ENCODE results near the gene C10orf71. TPM values are rescaled to one million over a fixed set of nuclear protein-coding genes. Genes with fewer than 3 reads are reported as not detected.

C10orf71 gene
- total RNA-seq, 2 experiments from 2014 or later = not detected

GRCh38 chr10:49361735-49362568 is 63.0 kb downstream of the C10orf71 start:
- Mint-ChIP-seq H3K36me3 (no peaks in the 10 kb centered on the region), H3K9me3 (peaks cover 2% of the 10 kb centered on the region), H3K4me1 (peaks cover under 1% of the 10 kb centered on the region), H3K27me3 (peaks cover 14% of the 10 kb centered on the region), H3K4me3 (no peak overlapping the region), H3K27ac (no peak overlapping the region)
- DNase-seq (no peak), ATAC-seq (ENCODE audit: low read depth) (no peak)
- POLR2A ChIA-PET = no interaction called here

- DNase-seq = no peak
- peaks cover 9% of the 10 kb centered on the region for H3K27me3 Mint-ChIP-seq
- POLR2A ChIA-PET = no interaction called here
Measured at GRCh38 chr10:49362596-49363260, 63.8 kb downstream of the C10orf71 start.

GRCh38 chr10:49363309-49364031 is 64.5 kb downstream of the C10orf71 start:
- Mint-ChIP-seq H3K9me3 (no peaks in the 10 kb centered on the region), H3K4me3 (no peak overlapping the region), H3K36me3 (no peaks in the 10 kb centered on the region), H3K4me1 (no peaks in the 10 kb centered on the region), H3K27me3 (peaks cover 4% of the 10 kb centered on the region), H3K27ac (no peak overlapping the region)
- POLR2A ChIA-PET = no interaction called here
- no peak for DNase-seq
- no peak for ATAC-seq (ENCODE audit: low read depth)

More at GRCh38 chr10:49362596-49363260, 63.8 kb downstream of the C10orf71 start:
- Mint-ChIP-seq H3K4me1 (no peaks in the 10 kb centered on the region), H3K27ac (no peak overlapping the region), H3K4me3 (no peak overlapping the region), H3K9me3 (no peaks in the 10 kb centered on the region), H3K36me3 (no peaks in the 10 kb centered on the region)
- no peak for ATAC-seq (ENCODE audit: low read depth)

GRCh38 chr10:49364051-49364450 is 65.1 kb downstream of the C10orf71 start:
- H3K4me1 Mint-ChIP-seq = no peaks in the 10 kb centered on the region
- no peak overlapping the region for H3K4me3 Mint-ChIP-seq
- no peak for DNase-seq
- H3K9me3 Mint-ChIP-seq = no peaks in the 10 kb centered on the region
- H3K27ac Mint-ChIP-seq = no peak overlapping the region
- no peaks in the 10 kb centered on the region for H3K36me3 Mint-ChIP-seq
- no peak for ATAC-seq (ENCODE audit: low read depth)
- H3K27me3 Mint-ChIP-seq = peaks cover 4% of the 10 kb centered on the region
- POLR2A ChIA-PET = no interaction called here

- no peak overlapping the region for H3K4me3 Mint-ChIP-seq
- H3K27ac Mint-ChIP-seq = no peak overlapping the region
- no peaks in the 10 kb centered on the region for H3K36me3 Mint-ChIP-seq
- H3K9me3 Mint-ChIP-seq = no peaks in the 10 kb centered on the region
- H3K4me1 Mint-ChIP-seq = no peaks in the 10 kb centered on the region
- POLR2A ChIA-PET = no interaction called here
- DNase-seq (no peak), ATAC-seq (ENCODE audit: low read depth) (no peak)
- peaks cover 4% of the 10 kb centered on the region for H3K27me3 Mint-ChIP-seq
Measured at GRCh38 chr10:49364747-49365146, 65.8 kb downstream of the C10orf71 start.

- H3K4me3 Mint-ChIP-seq = no peak overlapping the region
- ATAC-seq (ENCODE audit: low read depth) = no peak
- H3K27ac Mint-ChIP-seq = no peak overlapping the region
- H3K4me1 Mint-ChIP-seq = no peaks in the 10 kb centered on the region
- H3K36me3 Mint-ChIP-seq = no peaks in the 10 kb centered on the region
- H3K9me3 Mint-ChIP-seq = no peaks in the 10 kb centered on the region
- H3K27me3 Mint-ChIP-seq = peaks cover 5% of the 10 kb centered on the region
- POLR2A ChIA-PET = no interaction called here
- no peak for DNase-seq
Measured at GRCh38 chr10:49365275-49365674, 66.3 kb downstream of the C10orf71 start.

GRCh38 chr10:49365675-49366415 is 66.9 kb downstream of the C10orf71 start:
- H3K27ac Mint-ChIP-seq = no peak overlapping the region
- ATAC-seq (ENCODE audit: low read depth) = no peak
- POLR2A ChIA-PET = no interaction called here
- DNase-seq = no peak
- no peak overlapping the region for H3K4me3 Mint-ChIP-seq
- H3K36me3 Mint-ChIP-seq = no peaks in the 10 kb centered on the region
- peaks cover 10% of the 10 kb centered on the region for H3K27me3 Mint-ChIP-seq
- no peaks in the 10 kb centered on the region for H3K9me3 Mint-ChIP-seq
- no peaks in the 10 kb centered on the region for H3K4me1 Mint-ChIP-seq

GRCh38 chr10:49366460-49366859 is 67.5 kb downstream of the C10orf71 start:
- POLR2A ChIA-PET = no interaction called here
- Mint-ChIP-seq H3K36me3 (no peaks in the 10 kb centered on the region), H3K27me3 (peaks cover 10% of the 10 kb centered on the region), H3K9me3 (no peaks in the 10 kb centered on the region), H3K4me3 (no peak overlapping the region), H3K4me1 (no peaks in the 10 kb centered on the region), H3K27ac (no peak overlapping the region)
- no peak for ATAC-seq (ENCODE audit: low read depth)
- no peak for DNase-seq

- Mint-ChIP-seq H3K4me3 (no peak overlapping the region), H3K4me1 (no peaks in the 10 kb centered on the region), H3K27me3 (peaks cover 14% of the 10 kb centered on the region), H3K27ac (no peak overlapping the region), H3K9me3 (no peaks in the 10 kb centered on the region), H3K36me3 (no peaks in the 10 kb centered on the region)
- ATAC-seq (ENCODE audit: low read depth) (no peak), DNase-seq (no peak)
- POLR2A ChIA-PET = no interaction called here
Measured at GRCh38 chr10:49367600-49367999, 68.6 kb downstream of the C10orf71 start.

- no peak overlapping the region for H3K4me3 Mint-ChIP-seq
- no peaks in the 10 kb centered on the region for H3K36me3 Mint-ChIP-seq
- ATAC-seq (ENCODE audit: low read depth) (no peak), DNase-seq (no peak)
- H3K27ac Mint-ChIP-seq = no peak overlapping the region
- no peaks in the 10 kb centered on the region for H3K4me1 Mint-ChIP-seq
- H3K27me3 Mint-ChIP-seq = peaks cover 11% of the 10 kb centered on the region
- no peaks in the 10 kb centered on the region for H3K9me3 Mint-ChIP-seq
- POLR2A ChIA-PET = no interaction called here
Measured at GRCh38 chr10:49368256-49368655, 69.3 kb downstream of the C10orf71 start.

GRCh38 chr10:49369216-49370162 is 70.5 kb downstream of the C10orf71 start:
- DNase-seq (no peak), ATAC-seq (ENCODE audit: low read depth) (no peak)
- Mint-ChIP-seq H3K27ac (no peak overlapping the region), H3K36me3 (no peaks in the 10 kb centered on the region), H3K27me3 (peaks cover 13% of the 10 kb centered on the region), H3K9me3 (no peaks in the 10 kb centered on the region), H3K4me3 (no peak overlapping the region), H3K4me1 (no peaks in the 10 kb centered on the region)
- POLR2A ChIA-PET = no interaction called here

GRCh38 chr10:49370326-49371100 is 71.5 kb downstream of the C10orf71 start:
- no peaks in the 10 kb centered on the region for H3K36me3 Mint-ChIP-seq
- DNase-seq (no peak), ATAC-seq (ENCODE audit: low read depth) (no peak)
- H3K27ac Mint-ChIP-seq = no peak overlapping the region
- POLR2A ChIA-PET = no interaction called here
- no peak overlapping the region for H3K4me3 Mint-ChIP-seq
- peaks cover 13% of the 10 kb centered on the region for H3K27me3 Mint-ChIP-seq
- H3K9me3 Mint-ChIP-seq = no peaks in the 10 kb centered on the region
- no peaks in the 10 kb centered on the region for H3K4me1 Mint-ChIP-seq

All from activated naive CD8-positive, alpha-beta T cell treated with anti-CD3 and anti-CD28 coated beads, Interleukin-2, amount 10 ng/mL, durations not matched to agents 7 days and 5 days (primary cell).